Esophagus squamous epithelium (tissue), 4 donors: Measurements from ENCODE around the gene COL6A3.

Experiments
- POLR2A ChIP-seq, 4 donors: fragments of 450-650 bp; IDR thresholded peaks; one replicate each; pipeline ENCODE4 v1.6.1; 2017; ENCODE audit warnings: antibody characterized with exemption in 4 of 4, mild to moderate bottlenecking in 4 of 4, moderate library complexity in 3 of 4
- TF ChIP-seq, protein P1 (sequence below), 6 experiments: fragments of 450-650 bp in 4 of 6; fragments of 200-600 bp in 2 of 6; sonication (generic) in 2 of 6; IDR thresholded peaks; one replicate each; pipeline ENCODE4 v1.5.1; 2016 to 2019; ENCODE audit warnings: antibody characterized with exemption in 6 of 6, mild to moderate bottlenecking in 4 of 6, moderate library complexity in 4 of 6

DNA sequence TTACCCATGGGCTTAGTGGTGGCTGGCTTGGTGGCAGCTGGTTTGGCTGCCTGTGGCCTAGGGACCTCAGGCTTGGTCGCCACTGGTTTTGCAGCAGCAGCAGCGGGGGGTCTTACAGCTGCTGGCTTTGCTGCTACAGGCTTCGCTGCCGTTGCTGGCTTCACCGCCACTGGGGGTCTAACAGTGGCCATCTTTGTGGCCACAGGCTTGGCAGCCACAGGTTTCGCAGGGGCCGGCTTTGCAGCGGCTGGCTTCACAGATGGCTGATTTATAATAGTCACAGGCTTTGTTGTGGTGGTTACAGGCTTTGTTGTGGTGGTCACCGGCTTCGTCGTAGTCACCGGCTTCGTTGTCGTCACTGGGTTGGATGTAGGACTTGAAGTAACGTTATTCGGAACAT is 77.8 kb downstream of the COL6A3 start:
- TF ChIP-seq, protein P1, sequence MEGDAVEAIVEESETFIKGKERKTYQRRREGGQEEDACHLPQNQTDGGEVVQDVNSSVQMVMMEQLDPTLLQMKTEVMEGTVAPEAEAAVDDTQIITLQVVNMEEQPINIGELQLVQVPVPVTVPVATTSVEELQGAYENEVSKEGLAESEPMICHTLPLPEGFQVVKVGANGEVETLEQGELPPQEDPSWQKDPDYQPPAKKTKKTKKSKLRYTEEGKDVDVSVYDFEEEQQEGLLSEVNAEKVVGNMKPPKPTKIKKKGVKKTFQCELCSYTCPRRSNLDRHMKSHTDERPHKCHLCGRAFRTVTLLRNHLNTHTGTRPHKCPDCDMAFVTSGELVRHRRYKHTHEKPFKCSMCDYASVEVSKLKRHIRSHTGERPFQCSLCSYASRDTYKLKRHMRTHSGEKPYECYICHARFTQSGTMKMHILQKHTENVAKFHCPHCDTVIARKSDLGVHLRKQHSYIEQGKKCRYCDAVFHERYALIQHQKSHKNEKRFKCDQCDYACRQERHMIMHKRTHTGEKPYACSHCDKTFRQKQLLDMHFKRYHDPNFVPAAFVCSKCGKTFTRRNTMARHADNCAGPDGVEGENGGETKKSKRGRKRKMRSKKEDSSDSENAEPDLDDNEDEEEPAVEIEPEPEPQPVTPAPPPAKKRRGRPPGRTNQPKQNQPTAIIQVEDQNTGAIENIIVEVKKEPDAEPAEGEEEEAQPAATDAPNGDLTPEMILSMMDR (IDR thresholded peaks at IDR 0.05) = no peak
- TF ChIP-seq POLR2A (IDR thresholded peaks at IDR 0.05) = no peak
